Measurements from ENCODE around the gene IZUMO3.

DNA sequence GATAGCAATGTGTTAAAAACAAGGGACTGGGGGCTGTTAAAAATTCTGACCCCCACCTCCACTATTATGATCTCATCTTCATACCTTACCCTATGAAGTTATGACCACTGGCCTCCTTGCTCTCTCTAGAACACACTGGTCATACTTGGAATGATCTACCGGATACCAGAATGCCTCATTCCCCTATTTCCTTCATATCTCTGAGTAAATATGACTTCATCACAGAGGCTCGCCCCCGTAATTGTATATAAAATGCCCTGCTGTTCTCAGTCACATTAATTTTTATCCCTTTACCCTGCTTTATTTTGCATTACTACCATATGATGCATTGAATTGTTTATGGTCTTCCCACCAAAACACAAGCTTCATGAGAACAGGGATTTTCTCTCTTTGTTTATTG lies 29.2 kb downstream of the IZUMO3 start:
- TF ChIP-seq ZNF614 (CRISPR knock-in tag; IDR thresholded peaks at IDR 0.05; ENCODE audit: borderline replicate concordance) (no peak), IRF2 (CRISPR knock-in tag; IDR thresholded peaks at IDR 0.05) (no peak), NFE2L2 (IDR thresholded peaks at IDR 0.05; ENCODE audit: low read length) (no peak), MEF2D (CRISPR knock-in tag; IDR thresholded peaks at IDR 0.05) (no peak), ZNF10 (CRISPR knock-in tag; IDR thresholded peaks at IDR 0.05; ENCODE audit: borderline replicate concordance, low read depth) (no peak), ATF7 (IDR thresholded peaks at IDR 0.05) (no peak), ATF7 (CRISPR knock-in tag; IDR thresholded peaks at IDR 0.05) (no peak)
- TF ChIP-seq, protein P1, sequence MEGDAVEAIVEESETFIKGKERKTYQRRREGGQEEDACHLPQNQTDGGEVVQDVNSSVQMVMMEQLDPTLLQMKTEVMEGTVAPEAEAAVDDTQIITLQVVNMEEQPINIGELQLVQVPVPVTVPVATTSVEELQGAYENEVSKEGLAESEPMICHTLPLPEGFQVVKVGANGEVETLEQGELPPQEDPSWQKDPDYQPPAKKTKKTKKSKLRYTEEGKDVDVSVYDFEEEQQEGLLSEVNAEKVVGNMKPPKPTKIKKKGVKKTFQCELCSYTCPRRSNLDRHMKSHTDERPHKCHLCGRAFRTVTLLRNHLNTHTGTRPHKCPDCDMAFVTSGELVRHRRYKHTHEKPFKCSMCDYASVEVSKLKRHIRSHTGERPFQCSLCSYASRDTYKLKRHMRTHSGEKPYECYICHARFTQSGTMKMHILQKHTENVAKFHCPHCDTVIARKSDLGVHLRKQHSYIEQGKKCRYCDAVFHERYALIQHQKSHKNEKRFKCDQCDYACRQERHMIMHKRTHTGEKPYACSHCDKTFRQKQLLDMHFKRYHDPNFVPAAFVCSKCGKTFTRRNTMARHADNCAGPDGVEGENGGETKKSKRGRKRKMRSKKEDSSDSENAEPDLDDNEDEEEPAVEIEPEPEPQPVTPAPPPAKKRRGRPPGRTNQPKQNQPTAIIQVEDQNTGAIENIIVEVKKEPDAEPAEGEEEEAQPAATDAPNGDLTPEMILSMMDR (CRISPR knock-in tag; IDR thresholded peaks at IDR 0.05), result no peak
- TF ChIP-seq, protein P2, sequence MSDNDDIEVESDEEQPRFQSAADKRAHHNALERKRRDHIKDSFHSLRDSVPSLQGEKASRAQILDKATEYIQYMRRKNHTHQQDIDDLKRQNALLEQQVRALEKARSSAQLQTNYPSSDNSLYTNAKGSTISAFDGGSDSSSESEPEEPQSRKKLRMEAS (IDR thresholded peaks at IDR 0.05), result no peak
